CD4-positive, alpha-beta T cell treated with Interleukin-12 subunit alpha and Interleukin-12 subunit beta, for 1 hour (primary cell): Measurements from ENCODE around the gene PHF2.

ENCODE experiments used
- DNase-seq: peaks from one replicate; pipeline ENCODE4 v3.0.0-alpha.2; 2020

Gene PHF2

DNA sequence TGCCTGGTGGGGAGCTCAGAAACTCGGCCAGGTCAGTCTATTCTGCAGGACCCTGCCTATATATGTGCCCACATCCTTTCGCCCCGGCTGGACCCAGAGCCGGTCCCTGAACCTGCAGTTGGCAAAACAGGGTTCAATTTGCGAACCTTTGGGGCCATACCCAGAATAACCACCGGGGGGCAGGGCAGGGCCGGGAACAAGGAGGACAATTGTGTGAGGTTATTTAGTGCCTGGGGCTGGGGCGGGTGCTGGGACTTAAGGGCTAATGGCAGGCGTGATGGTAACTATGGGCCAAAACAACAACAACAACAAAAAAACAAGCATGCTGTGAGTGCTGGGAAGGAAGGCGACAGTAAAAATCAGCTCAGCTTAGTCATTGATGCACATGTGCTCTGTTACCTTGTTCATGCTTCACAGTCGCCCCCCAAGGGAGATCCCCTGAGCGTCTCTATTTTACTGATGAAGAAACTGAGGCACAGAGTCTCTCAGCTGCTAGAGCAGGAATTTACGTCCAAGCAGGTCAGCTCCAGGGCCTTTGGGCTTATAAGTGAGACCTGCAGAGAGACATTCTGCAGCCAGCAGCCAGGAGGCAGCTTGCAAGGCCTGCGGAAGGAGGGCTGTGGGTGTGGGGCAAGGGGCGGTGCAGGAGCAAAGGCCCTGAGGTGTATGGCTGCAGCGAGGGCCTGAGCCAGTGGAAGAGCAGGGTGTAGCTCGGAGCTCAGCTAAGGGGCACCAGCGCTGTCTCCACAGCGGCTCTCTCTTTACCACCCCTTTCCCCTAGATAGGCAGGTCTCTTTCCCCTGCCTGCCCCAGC, 106.0 kb downstream of the PHF2 start:
- peak; percentile 44 for DNase-seq

- no peak for DNase-seq
These were observed 107.1 kb downstream of the PHF2 start for GRCh38 chr9:93683331-93684134.

- no peak for DNase-seq
These were observed 107.9 kb downstream of the PHF2 start for GRCh38 chr9:93684161-93684765.

GRCh38 chr9:93684806-93685543, 108.6 kb downstream of the PHF2 start:
- DNase-seq = no peak

- no peak for DNase-seq
These were observed 109.9 kb downstream of the PHF2 start for GRCh38 chr9:93686127-93686879.

- no peak for DNase-seq
These were observed 110.5 kb downstream of the PHF2 start for GRCh38 chr9:93686880-93687236.

DNA sequence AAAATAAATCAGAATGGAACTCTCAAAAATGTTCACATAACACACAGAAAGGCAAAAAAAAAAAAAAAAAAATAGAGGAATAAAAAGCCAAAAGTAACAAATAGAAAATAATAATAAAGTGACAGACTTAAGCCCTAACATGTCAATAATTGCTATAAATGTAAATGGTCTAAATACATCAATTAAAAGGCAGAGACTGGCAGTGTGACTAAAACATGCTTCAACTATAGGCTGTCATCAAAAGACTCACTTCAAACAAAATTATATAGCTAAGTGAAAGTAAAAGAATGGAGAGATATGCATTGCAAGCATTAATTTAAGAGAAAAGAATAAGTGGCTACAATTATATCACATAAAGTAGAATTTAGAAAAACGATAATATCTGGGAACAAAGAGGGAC, 114.2 kb downstream of the PHF2 start:
- no peak for DNase-seq

GRCh38 chr9:93693129-93693528, 116.7 kb downstream of the PHF2 start:
- DNase-seq = no peak

DNA sequence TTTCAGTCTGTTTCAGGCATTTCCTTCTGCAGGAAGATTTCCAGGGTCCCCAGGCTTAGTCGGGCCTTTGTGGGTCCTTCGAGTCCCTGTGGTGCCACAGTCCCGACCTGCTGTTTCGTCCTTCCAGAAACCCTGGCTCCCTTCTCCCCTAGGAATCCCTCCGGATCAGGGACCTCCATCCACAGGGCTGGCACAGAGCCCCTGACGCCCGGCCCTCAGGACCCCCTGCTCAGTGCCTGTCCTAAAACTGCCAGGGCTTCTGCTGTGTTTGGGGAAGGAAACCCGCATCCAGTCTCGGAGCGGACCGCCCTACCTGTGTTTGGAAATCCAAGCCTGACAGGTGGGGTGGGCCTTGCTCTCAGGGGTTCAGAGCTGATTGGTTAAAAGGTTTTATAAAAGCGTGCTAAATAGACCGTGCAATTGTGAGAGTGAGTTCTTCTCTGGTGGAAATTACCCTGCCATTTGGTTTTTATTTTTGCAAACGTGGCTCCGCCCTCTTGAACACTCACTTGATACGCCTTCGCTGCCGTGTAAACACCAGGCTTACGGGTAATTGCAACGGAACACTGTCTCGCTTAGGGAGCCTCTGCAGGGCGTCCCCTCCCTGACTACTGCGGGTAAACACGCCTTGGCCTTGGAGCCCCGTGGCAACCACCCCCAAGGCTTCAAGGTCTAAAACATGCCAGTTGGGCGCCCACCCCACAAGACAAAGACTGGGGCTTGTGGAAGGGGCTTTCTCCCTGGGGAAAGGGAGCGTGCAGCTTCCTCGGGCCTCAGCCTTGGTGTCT, 121.2 kb downstream of the PHF2 start:
- DNase-seq = no peak

DNA sequence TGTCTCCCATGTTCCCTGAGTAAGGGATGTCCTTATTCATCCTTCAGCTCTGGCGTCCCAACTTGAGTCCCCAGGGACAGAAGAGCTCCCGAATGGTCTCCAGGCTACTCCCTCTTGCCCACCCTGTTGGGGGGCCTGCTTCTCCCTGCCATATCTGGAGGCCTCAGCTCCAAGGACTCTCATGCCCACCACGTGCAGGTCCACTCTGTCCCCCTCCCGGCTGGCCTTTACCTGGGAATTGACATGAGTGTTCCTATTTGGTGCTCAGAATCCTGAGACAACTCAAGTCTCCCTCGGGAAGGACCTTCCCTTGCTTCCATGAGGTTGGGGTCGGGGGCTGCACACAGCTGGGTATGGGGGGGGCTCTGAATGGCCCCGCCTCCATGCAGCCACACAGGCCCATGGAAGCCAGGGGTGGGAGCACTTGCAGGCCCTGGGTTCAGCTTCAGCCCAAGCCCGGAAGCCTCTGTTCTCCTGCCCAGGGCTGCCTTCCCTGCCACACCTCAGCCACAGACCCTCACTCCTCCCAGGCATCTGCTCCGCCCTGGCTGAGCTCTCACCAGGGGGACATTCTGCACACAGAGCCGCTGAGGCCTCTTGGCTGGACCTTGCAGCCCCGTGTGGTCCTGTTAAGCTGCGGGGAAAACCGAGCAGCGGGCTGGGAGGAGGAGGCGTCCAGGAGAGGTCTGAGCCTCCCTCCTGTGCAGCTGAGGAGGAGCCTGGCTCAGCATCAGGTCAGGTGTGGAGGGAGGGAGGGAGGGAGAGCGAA, 121.9 kb downstream of the PHF2 start:
- no peak for DNase-seq

- no peak for DNase-seq
These were observed 123.3 kb downstream of the PHF2 start for GRCh38 chr9:93699650-93700049.

GRCh38 chr9:93701494-93702218, 125.3 kb downstream of the PHF2 start:
- no peak for DNase-seq

- no peak for DNase-seq
These were observed 125.9 kb downstream of the PHF2 start for GRCh38 chr9:93702261-93702660.

DNA sequence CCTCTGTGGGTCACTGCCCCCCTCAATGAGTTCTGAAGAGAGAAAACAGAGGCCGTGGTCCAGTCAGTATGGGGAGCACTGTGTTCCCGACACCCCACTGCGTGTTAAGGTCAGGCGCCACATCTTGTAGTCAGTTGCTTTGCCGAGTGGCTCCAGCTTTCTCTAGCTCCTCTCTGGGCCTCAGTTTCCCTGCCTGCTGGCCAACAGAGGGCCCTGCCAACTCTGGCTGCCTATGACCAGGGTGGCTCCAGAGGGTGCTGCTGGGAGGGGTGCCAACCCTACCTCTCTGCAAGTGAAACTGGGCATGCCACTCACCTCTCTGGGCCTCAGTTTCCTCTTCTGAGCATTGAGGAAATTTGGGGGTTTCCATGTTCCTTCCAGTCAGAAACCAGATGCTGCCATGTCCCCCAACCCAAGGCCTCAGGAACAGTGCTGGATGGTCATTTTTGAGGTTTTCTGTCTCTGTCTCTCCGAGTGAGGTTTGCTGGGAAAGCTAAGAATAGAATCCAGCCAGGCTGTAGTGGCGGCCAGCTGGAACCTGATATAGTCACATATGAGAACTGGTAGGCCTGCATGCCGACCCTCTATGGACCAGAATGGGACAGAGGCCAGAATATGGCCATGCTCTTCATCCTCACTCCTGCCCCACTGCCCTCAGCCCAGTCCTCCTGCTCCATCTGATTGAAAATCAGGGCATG, 132.1 kb downstream of the PHF2 start:
- no peak for DNase-seq

DNA sequence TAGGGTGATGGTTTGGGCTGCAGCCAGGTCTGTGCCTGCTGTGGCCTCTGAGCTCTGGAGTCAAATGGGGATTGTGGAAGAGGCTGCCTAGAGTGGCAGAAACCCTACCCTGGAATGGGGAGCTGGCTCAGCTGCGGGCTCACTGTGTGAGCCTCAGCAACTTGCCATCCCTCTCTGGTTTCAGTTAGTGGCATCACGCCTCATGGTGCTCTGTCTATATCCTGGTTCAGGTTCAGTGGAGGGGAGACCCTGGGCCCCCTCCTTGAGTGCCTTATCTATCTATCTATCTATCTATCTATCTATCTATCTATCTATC, 132.6 kb downstream of the PHF2 start:
- no peak for DNase-seq

DNA sequence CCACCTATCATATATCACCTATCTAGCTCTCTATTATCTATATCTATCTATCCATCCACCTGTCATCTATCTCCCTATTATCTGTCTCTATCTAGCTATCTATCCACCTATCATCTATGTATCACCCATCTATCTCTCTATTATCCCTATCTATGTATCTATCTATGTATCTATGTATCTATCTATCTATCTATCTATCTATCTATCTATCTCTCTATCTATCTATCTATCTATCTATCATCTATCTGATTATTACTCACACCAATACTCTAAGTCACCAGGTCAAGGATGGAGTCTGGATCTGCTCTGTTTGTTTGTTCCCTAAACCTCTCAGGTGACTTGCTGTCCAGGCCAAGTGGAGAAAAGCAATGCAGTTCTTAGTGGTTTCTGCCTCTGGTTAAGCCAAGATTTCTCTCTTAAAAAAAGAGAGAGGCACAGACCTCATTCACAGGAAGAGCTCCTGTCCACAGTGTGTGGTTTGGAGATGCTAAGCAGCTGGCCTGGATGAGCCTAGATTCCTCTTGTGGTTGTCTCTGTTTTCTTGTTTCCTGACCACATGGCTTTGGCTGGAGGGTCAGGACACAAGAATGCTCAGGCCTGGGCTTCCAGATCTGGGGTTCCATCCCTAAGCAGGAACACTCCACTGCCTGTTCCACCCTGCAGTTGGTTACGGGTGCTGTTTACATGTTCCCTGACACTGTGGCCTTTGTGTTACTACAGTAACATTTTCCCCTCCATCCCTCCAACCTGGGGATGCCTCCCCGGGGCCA, 133.4 kb downstream of the PHF2 start:
- no peak for DNase-seq

DNA sequence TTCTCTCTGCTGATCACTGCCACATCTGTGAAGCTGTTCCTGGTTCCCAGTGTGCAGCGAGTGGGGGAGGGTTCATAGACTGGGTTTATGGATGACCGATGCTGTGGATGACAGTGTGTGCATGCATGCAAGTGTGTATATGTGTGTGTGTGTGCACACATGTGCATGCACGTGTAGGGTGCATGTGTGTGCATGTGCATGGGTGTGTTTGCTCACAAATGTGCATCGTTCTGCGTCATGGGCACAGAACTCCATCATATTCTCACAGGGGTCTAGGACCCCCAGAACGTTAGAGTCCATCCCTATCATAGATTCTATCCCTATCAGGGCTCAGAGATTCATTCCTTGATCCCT, 134.0 kb downstream of the PHF2 start:
- DNase-seq = no peak

DNA sequence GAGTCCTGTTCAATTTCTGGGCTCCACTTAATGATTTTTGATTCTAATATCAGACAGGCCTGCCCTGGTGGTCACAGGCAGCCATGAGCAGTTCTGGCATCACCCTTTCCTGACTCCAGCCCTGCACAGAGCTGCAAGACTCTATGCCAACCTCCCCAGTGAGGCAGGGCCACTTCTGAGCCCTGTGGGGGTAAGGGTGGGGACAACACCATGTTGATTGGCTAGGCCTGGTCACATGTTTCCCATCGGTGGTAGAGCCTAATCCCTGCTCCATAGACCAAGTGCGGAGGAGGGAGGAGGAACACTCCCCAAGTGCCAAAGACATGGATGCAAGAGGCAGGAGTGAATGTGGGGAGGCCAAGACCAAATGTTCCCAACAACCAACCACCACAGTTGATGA, 134.6 kb downstream of the PHF2 start:
- DNase-seq = no peak

DNA sequence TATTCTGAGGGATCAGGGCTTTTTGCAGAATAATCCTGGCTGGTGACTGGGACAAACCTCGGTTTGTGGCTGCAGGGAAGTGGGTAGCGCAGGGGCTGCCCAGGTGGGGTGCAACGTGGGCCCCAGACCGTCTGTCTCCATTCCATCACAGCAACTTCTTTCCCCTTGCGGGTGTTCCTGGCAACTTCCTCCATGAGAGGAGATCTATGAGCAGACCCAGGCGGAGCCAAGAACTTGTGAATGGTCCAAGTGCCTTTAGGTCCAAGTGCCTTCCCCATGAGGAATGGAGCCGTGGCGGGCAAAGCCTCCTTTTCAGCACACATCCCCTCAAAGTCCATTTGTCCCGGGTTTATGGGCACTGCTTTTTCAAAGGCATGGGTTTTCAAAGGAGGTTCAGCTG, 136.5 kb downstream of the PHF2 start:
- no peak for DNase-seq
